H9 (cell line): ENCODE results near the gene NUP214. TPM values are rescaled to one million over a fixed set of nuclear protein-coding genes. Genes with fewer than 3 reads are reported as not detected.

Experiments used
- DNase-seq: peaks from one replicate; pipeline ENCODE4 v3.0.0-alpha.2; 2017
- H2AFZ ChIP-seq: one replicate; pipeline ENCODE4 v1.6.1; 2013; ENCODE audit warnings: mild to moderate bottlenecking, low read length, control low read depth, moderate library complexity
- H2AK5ac ChIP-seq: 2 replicates; pipeline ENCODE4 v1.6.1; 2013; ENCODE audit warnings: low read length, control low read depth, mixed read lengths; ENCODE audit not compliant: insufficient read length
- H2BK120ac ChIP-seq: one replicate; pipeline ENCODE4 v1.6.1; 2013; ENCODE audit warnings: low read depth, mild to moderate bottlenecking, low read length, control low read depth, inconsistent platforms; ENCODE audit not compliant: poor library complexity, severe bottlenecking
- H2BK12ac ChIP-seq: 2 replicates; pipeline ENCODE4 v1.6.1; 2013; ENCODE audit warnings: low read length, control low read depth, mixed read lengths, low read depth; ENCODE audit not compliant: insufficient read length
- H2BK15ac ChIP-seq: 2 replicates; pipeline ENCODE4 v1.6.1; 2013; ENCODE audit warnings: low read depth, low read length, control low read depth
- H2BK20ac ChIP-seq: one replicate; pipeline ENCODE4 v1.6.1; 2013; ENCODE audit warnings: low read depth, mild to moderate bottlenecking, low read length, control low read depth, inconsistent platforms; ENCODE audit not compliant: poor library complexity, severe bottlenecking
- H2BK5ac ChIP-seq: 2 replicates; pipeline ENCODE4 v1.6.1; 2013; ENCODE audit warnings: low read length, control low read depth, mixed read lengths; ENCODE audit not compliant: insufficient read length
- H3K14ac ChIP-seq: 2 replicates; pipeline ENCODE4 v1.6.1; 2013; ENCODE audit warnings: low read length, control low read depth; ENCODE audit not compliant: insufficient read depth
- H3K18ac ChIP-seq: 2 replicates; pipeline ENCODE4 v1.6.1; 2013; ENCODE audit warnings: low read depth, mild to moderate bottlenecking, mixed read lengths, low read length, control low read depth; ENCODE audit not compliant: insufficient read length
- H3K23ac ChIP-seq: 2 replicates; pipeline ENCODE4 v1.6.1; 2013; ENCODE audit warnings: low read length, control low read depth, mixed read lengths, low read depth; ENCODE audit not compliant: insufficient read length
- H3K23me2 ChIP-seq: 2 replicates; pipeline ENCODE4 v1.6.1; 2013; ENCODE audit warnings: low read depth, mild to moderate bottlenecking, mixed read lengths, low read length, control low read depth; ENCODE audit not compliant: insufficient read length, poor library complexity, severe bottlenecking
- H3K27ac ChIP-seq: 2 replicates; pipeline ENCODE4 v1.5.1; 2013; ENCODE audit warnings: low read length, control low read depth, mixed read lengths, low read depth; ENCODE audit not compliant: insufficient read length
- H3K27me3 ChIP-seq: 2 replicates; pipeline ENCODE4 v1.6.1; 2013; ENCODE audit warnings: low read length, control low read depth, inconsistent platforms; ENCODE audit not compliant: insufficient read depth
- H3K4ac ChIP-seq: 2 replicates; pipeline ENCODE4 v1.6.1; 2013; ENCODE audit warnings: low read depth, mild to moderate bottlenecking, control low read depth, inconsistent platforms, low read length, moderate library complexity
- H3K4me1 ChIP-seq: 2 replicates; pipeline ENCODE4 v1.6.1; 2013; ENCODE audit warnings: low read length, control low read depth, inconsistent platforms; ENCODE audit not compliant: insufficient read depth
- H3K4me2 ChIP-seq: 2 replicates; pipeline ENCODE4 v1.6.1; 2013; ENCODE audit warnings: low read length, control low read depth, mixed read lengths; ENCODE audit not compliant: insufficient read length, insufficient read depth
- H3K56ac ChIP-seq: 2 replicates; pipeline ENCODE4 v1.6.1; 2013; ENCODE audit warnings: low read depth, mild to moderate bottlenecking, mixed read lengths, low read length, control low read depth; ENCODE audit not compliant: insufficient read length
- H3K79me1 ChIP-seq: 2 replicates; pipeline ENCODE4 v1.6.1; 2013; ENCODE audit warnings: low read depth, mild to moderate bottlenecking, moderate library complexity, low read length, control low read depth, inconsistent platforms; ENCODE audit not compliant: insufficient read depth, poor library complexity, severe bottlenecking
- H3K79me2 ChIP-seq: 2 replicates; pipeline ENCODE4 v1.6.1; 2013; ENCODE audit warnings: low read length, control low read depth, inconsistent platforms; ENCODE audit not compliant: insufficient read depth
- H3K9ac ChIP-seq: 2 replicates; pipeline ENCODE4 v1.6.1; 2013; ENCODE audit warnings: low read length, control low read depth, mixed read lengths; ENCODE audit not compliant: insufficient read length; ENCODE audit errors: extremely low read depth
- H3K9me3 ChIP-seq: one replicate; pipeline ENCODE4 v1.6.1; 2013; ENCODE audit warnings: low read depth, low read length, inconsistent platforms; ENCODE audit not compliant: control insufficient read depth
- H3T11ph ChIP-seq: one replicate; pipeline ENCODE4 v1.6.1; 2013; ENCODE audit warnings: mild to moderate bottlenecking, low read length, control low read depth, inconsistent platforms
- H4K20me1 ChIP-seq: one replicate; pipeline ENCODE4 v1.6.1; 2013; ENCODE audit not compliant: control insufficient read depth, insufficient read length, insufficient read depth
- H4K5ac ChIP-seq: 2 replicates; pipeline ENCODE4 v1.6.1; 2013; ENCODE audit warnings: low read depth, mild to moderate bottlenecking, mixed read lengths, low read length, control low read depth; ENCODE audit not compliant: insufficient read length
- H4K8ac ChIP-seq: replicated peaks from 2 replicates; pipeline ENCODE4 v1.6.1; 2013; ENCODE audit warnings: low read length, control low read depth, mixed read lengths, low read depth; ENCODE audit not compliant: insufficient read length
- H4K91ac ChIP-seq: 2 replicates; pipeline ENCODE4 v1.6.1; 2013; ENCODE audit warnings: low read depth, mild to moderate bottlenecking, moderate library complexity, mixed read lengths, low read length, control low read depth; ENCODE audit not compliant: insufficient read length
- H3K27ac Mint-ChIP-seq, 3 experiments: 2 replicates in 2 of 3; 3 replicates in 1 of 3; pipeline ENCODE4 v1.8.0; 2020 to 2021; ENCODE audit warnings: mixed read lengths in 3 of 3, mild to moderate bottlenecking in 1 of 3, moderate library complexity in 1 of 3
- H3K27me3 Mint-ChIP-seq: 2 replicates; pipeline ENCODE4 v1.8.0; 2021; ENCODE audit warnings: low read depth, mild to moderate bottlenecking, moderate library complexity, mixed read lengths
- H3K36me3 Mint-ChIP-seq, 3 experiments: 2 replicates in 2 of 3; 3 replicates in 1 of 3; pipeline ENCODE4 v1.8.0; 2020 to 2021; ENCODE audit warnings: low read depth in 3 of 3, mixed read lengths in 3 of 3; ENCODE audit not compliant: insufficient read depth in 1 of 3
- H3K4me1 Mint-ChIP-seq, 2 experiments: 2 replicates each; pipeline ENCODE4 v1.8.0; 2020; ENCODE audit warnings: mixed read lengths in 2 of 2
- H3K4me3 Mint-ChIP-seq, 2 experiments: 2 replicates in 1 of 2; 3 replicates in 1 of 2; pipeline ENCODE4 v1.8.0; 2020 to 2021; ENCODE audit warnings: mild to moderate bottlenecking in 2 of 2, mixed read lengths in 2 of 2, moderate library complexity in 1 of 2
- H3K9me3 Mint-ChIP-seq, 2 experiments: 2 replicates in 1 of 2; 3 replicates in 1 of 2; pipeline ENCODE4 v1.8.0; 2020; ENCODE audit warnings: mild to moderate bottlenecking in 2 of 2, mixed read lengths in 2 of 2, moderate library complexity in 1 of 2
- CTCF ChIP-seq: fragments of 200-600 bp; sonication (generic); conservative IDR thresholded peaks from 3 replicates; pipeline ENCODE4 v1.8.0; 2021; ENCODE audit warnings: antibody characterized with exemption, mild to moderate bottlenecking
- WGBS: extraction: QIAGEN DNeasy Blood & Tissue Kit; methylation state at CpG from one replicate; pipeline ENCODE4 v1.1.7; 2013; ENCODE audit warnings: missing lambda C conversion rate, low lambda C conversion rate, mixed read lengths; ENCODE audit not compliant: insufficient read length; ENCODE audit errors: extremely low coverage; 5-methylcytosine and 5-hydroxymethylcytosine counted together
- total RNA-seq: library from RNA; stranded (reverse); gene quantifications from 2 replicates; pipeline ENCODE4 v1.2.1, GENCODE V29; 2021

NUP214 gene
- total RNA-seq, 1 experiment from 2014 or later: 53.8 TPM

DNA sequence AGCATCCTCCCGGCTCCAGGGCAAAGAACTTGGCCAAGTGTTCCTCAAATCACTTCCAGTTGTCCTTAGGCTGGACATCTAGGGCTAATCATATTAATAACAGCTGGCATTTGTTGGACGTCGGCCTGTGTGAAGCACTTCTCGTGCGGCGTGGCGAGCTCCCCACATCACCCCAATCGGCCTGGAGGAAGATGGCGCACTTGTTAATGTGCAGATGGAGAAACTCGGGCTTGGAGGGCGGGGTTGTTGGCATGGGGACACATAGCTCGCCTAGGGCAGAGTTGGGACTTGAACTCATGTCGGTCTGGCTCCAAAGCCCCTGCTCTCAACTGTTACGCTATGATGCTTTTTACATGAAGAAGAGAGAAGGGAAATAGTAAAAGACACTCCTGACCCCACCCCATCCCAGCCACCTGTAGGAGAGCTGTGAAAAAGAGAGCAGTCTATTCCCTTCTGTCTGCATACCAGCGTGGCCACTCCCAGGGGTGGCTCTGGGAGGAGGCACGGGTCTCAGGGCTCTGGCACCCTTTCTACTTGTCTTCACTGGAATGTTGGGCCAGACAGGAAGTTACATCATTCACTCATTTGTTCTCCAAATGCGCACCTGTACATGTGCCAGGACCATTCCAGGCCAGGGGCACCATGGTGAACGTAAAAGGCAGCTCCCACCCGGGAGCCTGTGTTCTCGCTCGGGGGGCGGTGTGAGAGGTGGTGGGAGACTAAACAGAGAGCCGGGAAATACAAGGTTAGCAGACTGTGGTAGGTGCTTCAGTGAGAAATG lies 12.8 kb upstream of the NUP214 start:
- peaks cover 40 to 70% (median 56%) of the 10 kb centered on the region in 3 experiments for H3K36me3 Mint-ChIP-seq
- TF ChIP-seq CTCF: no peak

More for the DNA sequence above, 12.8 kb upstream of the NUP214 start:
- Histone ChIP-seq H2BK120ac (no peak overlapping the region), H2BK12ac (no peak overlapping the region), H3K9ac (no peak overlapping the region), H2AK5ac (no peak overlapping the region), H2BK5ac (no peak overlapping the region), H3K14ac (no peak overlapping the region), H3K23ac (no peak overlapping the region), H3K4me1 (no peaks in the 10 kb centered on the region), H3K27ac (no peak overlapping the region), H4K5ac (no peak overlapping the region), H3K23me2 (no peaks in the 10 kb centered on the region), H3K4me2 (no peak overlapping the region), H4K20me1 (no peaks in the 10 kb centered on the region), H2BK15ac (no peak overlapping the region), H2BK20ac (no peak overlapping the region), H3K79me2 (no peaks in the 10 kb centered on the region), H3K79me1 (no peaks in the 10 kb centered on the region), H3T11ph (no peak overlapping the region), H3K9me3 (no peaks in the 10 kb centered on the region), H3K18ac (no peak overlapping the region), H3K4ac (no peak overlapping the region), H3K56ac (no peak overlapping the region), H3K27me3 (no peaks in the 10 kb centered on the region), H4K8ac (no peak overlapping the region), H4K91ac (no peak overlapping the region), H2AFZ (no peak overlapping the region)
- no peak for DNase-seq
- H3K9me3 Mint-ChIP-seq: no peaks in the 10 kb centered on the region
- no peak overlapping the region; a peak in 1 of 5 replicates for H3K4me3 Mint-ChIP-seq
- H3K27me3 Mint-ChIP-seq: no peaks in the 10 kb centered on the region
- WGBS: no CpG with 5 or more reads among the region's 23 CpGs
- H3K27ac Mint-ChIP-seq: peak overlapping the region; percentile 92 to 98 (median 96)
- peaks cover 23 to 31% of the 10 kb centered on the region in 2 experiments for H3K4me1 Mint-ChIP-seq
